CD14-positive monocyte (primary cell): ENCODE measurements around the gene INPP5K. TPM values are rescaled to one million over a fixed set of nuclear protein-coding genes. Genes with fewer than 3 reads are reported as not detected.

Experiments used
- DNase-seq, 3 donors: peaks; one replicate each; pipeline ENCODE4 v3.0.0-alpha.2; 2011 to 2022
- H2AFZ ChIP-seq: 2 replicates; pipeline ENCODE4 v1.6.0; 2012; ENCODE audit warnings: mild to moderate bottlenecking, low read depth, low read length, inconsistent platforms; ENCODE audit not compliant: insufficient read depth, poor library complexity, severe bottlenecking
- H3K27ac ChIP-seq, 2 donors: 1 replicate in 1 of 2; 2 replicates in 1 of 2; pipeline ENCODE4 v1.5.1; 2012 to 2013; ENCODE audit warnings: low read length in 2 of 2, control low read depth in 1 of 2, inconsistent platforms in 1 of 2, low read depth in 1 of 2, mild to moderate bottlenecking in 1 of 2
- H3K27me3 ChIP-seq, 2 donors: one replicate each; pipeline versions ENCODE4 v1.6.0 to v1.6.1; 2011 to 2013; ENCODE audit warnings: low read length in 2 of 2; ENCODE audit not compliant: control insufficient read depth in 2 of 2, insufficient read depth in 2 of 2
- H3K36me3 ChIP-seq, 2 donors: replicated peaks in 1 of 2; 1 replicate in 1 of 2; 2 replicates in 1 of 2; pipeline versions ENCODE4 v1.5.1 to v1.6.1; 2012 to 2013; ENCODE audit warnings: low read length in 2 of 2, control low read depth in 1 of 2, inconsistent platforms in 1 of 2, mild to moderate bottlenecking in 1 of 2; ENCODE audit not compliant: insufficient read depth in 2 of 2, control insufficient read depth in 1 of 2
- H3K4me1 ChIP-seq, 2 donors: 1 replicate in 1 of 2; 2 replicates in 1 of 2; pipeline versions ENCODE4 v1.5.1 to v1.6.1; 2012 to 2013; ENCODE audit warnings: low read length in 2 of 2, control low read depth in 1 of 2, inconsistent platforms in 1 of 2, mild to moderate bottlenecking in 1 of 2, moderate library complexity in 1 of 2; ENCODE audit not compliant: insufficient read depth in 2 of 2, control insufficient read depth in 1 of 2
- H3K4me2 ChIP-seq: replicated peaks from 2 replicates; pipeline ENCODE3; 2012; ENCODE audit warnings: low read length, moderate library complexity, mild to moderate bottlenecking; ENCODE audit not compliant: poor library complexity, severe bottlenecking; ENCODE audit errors: extremely low read depth
- H3K4me3 ChIP-seq, 3 experiments: fragments of 200-600 bp in 1 of 3; sonication (generic) in 1 of 3; replicated peaks in 1 of 3; 1 replicate in 2 of 3; 2 replicates in 1 of 3; pipeline ENCODE4 v1.5.1; 2011 to 2013; ENCODE audit warnings: low read length in 3 of 3, mild to moderate bottlenecking in 3 of 3, control low read depth in 2 of 3, low read depth in 2 of 3, inconsistent platforms in 1 of 3, moderate library complexity in 1 of 3
- H3K79me2 ChIP-seq: 2 replicates; pipeline ENCODE4 v1.6.0; 2012; ENCODE audit warnings: mild to moderate bottlenecking, control low read depth, inconsistent platforms, low read length, moderate library complexity; ENCODE audit not compliant: insufficient read depth
- H3K9ac ChIP-seq: 2 replicates; pipeline ENCODE4 v1.6.0; 2017; ENCODE audit warnings: low read length, mild to moderate bottlenecking; ENCODE audit not compliant: insufficient read depth, poor library complexity, severe bottlenecking
- H3K9me3 ChIP-seq, 2 donors: replicated peaks in 1 of 2; 1 replicate in 1 of 2; 2 replicates in 1 of 2; pipeline versions ENCODE4 v1.5.1 to v1.6.1; 2012 to 2013; ENCODE audit warnings: low read length in 2 of 2, control low read depth in 1 of 2; ENCODE audit not compliant: control insufficient read depth in 1 of 2, insufficient read depth in 1 of 2
- H4K20me1 ChIP-seq: 2 replicates; pipeline ENCODE4 v1.6.0; 2012; ENCODE audit warnings: mild to moderate bottlenecking, low read length, control low read depth, moderate library complexity; ENCODE audit not compliant: insufficient read depth
- H3K27ac Mint-ChIP-seq, 7 donors: one replicate each; pipeline ENCODE4 v1.8.0; 2020; ENCODE audit warnings: mild to moderate bottlenecking in 7 of 7, mixed read lengths in 7 of 7, moderate library complexity in 6 of 7, inconsistent platforms in 2 of 7
- H3K27me3 Mint-ChIP-seq, 3 donors: one replicate each; pipeline ENCODE4 v1.8.0; 2021 to 2022; ENCODE audit warnings: low read depth in 3 of 3, mild to moderate bottlenecking in 3 of 3, mixed read lengths in 3 of 3, moderate library complexity in 3 of 3, inconsistent platforms in 1 of 3
- H3K36me3 Mint-ChIP-seq, 2 donors: one replicate each; pipeline ENCODE4 v1.8.0; 2020; ENCODE audit warnings: mixed read lengths in 2 of 2, inconsistent platforms in 1 of 2, mild to moderate bottlenecking in 1 of 2
- H3K4me1 Mint-ChIP-seq: one replicate; pipeline ENCODE4 v1.8.0; 2020; ENCODE audit warnings: mild to moderate bottlenecking, mixed read lengths
- H3K4me3 Mint-ChIP-seq, 2 donors: one replicate each; pipeline ENCODE4 v1.8.0; 2020; ENCODE audit warnings: mild to moderate bottlenecking in 2 of 2, mixed read lengths in 2 of 2, moderate library complexity in 1 of 2
- H3K9me3 Mint-ChIP-seq, 7 donors: one replicate each; pipeline ENCODE4 v1.8.0; 2020 to 2022; ENCODE audit warnings: mixed read lengths in 7 of 7, mild to moderate bottlenecking in 6 of 7, moderate library complexity in 6 of 7, inconsistent platforms in 2 of 7
- WGBS: methylation state at CpG from one replicate; pipeline ENCODE4 v1.1.5; 2013; ENCODE audit warnings: missing lambda C conversion rate; ENCODE audit not compliant: insufficient coverage; 5-methylcytosine and 5-hydroxymethylcytosine counted together
- intact Hi-C, 2 donors: fragments of 100-400 bp; cut with micrococcal nuclease; formaldehyde crosslinking; loops; one replicate each; pipeline versions ENCODE4 v1.15.0 to v1.15.1; 2023
- polyA plus RNA-seq, 3 donors: library from polyadenylated mRNA; depleted of rRNA in 1 of 3; unstranded in 2 of 3; stranded (reverse) in 1 of 3; fragments of 300-500 nt in 2 of 3; fragments of >200 nt in 1 of 3; fragmentation: Illumina TruSeq in 2 of 3; gene quantifications; 1 replicate in 2 of 3; 2 replicates in 1 of 3; pipeline ENCODE4 v1.2.3, GENCODE V29; 2012 to 2021
- TF ChIP-seq, protein P1 (sequence below): fragments of 200-600 bp; IDR thresholded peaks from one replicate; pipeline ENCODE4 v1.8.0; 2022; ENCODE audit warnings: antibody characterized with exemption, mild to moderate bottlenecking

INPP5K gene
- polyA plus RNA-seq, 3 donors = 50.3 to 58.7 (median 53.0) TPM

GRCh38 chr17:1488826-1489270 is 27.6 kb downstream of the INPP5K start:
- WGBS = 93% methylated on average over 5 of the region's 7 CpGs
- TF ChIP-seq, protein P1, sequence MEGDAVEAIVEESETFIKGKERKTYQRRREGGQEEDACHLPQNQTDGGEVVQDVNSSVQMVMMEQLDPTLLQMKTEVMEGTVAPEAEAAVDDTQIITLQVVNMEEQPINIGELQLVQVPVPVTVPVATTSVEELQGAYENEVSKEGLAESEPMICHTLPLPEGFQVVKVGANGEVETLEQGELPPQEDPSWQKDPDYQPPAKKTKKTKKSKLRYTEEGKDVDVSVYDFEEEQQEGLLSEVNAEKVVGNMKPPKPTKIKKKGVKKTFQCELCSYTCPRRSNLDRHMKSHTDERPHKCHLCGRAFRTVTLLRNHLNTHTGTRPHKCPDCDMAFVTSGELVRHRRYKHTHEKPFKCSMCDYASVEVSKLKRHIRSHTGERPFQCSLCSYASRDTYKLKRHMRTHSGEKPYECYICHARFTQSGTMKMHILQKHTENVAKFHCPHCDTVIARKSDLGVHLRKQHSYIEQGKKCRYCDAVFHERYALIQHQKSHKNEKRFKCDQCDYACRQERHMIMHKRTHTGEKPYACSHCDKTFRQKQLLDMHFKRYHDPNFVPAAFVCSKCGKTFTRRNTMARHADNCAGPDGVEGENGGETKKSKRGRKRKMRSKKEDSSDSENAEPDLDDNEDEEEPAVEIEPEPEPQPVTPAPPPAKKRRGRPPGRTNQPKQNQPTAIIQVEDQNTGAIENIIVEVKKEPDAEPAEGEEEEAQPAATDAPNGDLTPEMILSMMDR = no peak
- Mint-ChIP-seq H3K36me3 (peaks cover 15 to 16% of the 10 kb centered on the region in 2 donors), H3K4me3 (peak overlapping the region; percentile 70), H3K27ac (peak overlapping the region in 2 of 7 donors; percentile 13 to 54), H3K27me3 (peaks cover 53 to 86% (median 64%) of the 10 kb centered on the region in 3 donors), H3K4me1 (peaks cover 55% of the 10 kb centered on the region), H3K9me3 (peaks cover 2 to 14% (median 10%) of the 10 kb centered on the region in 7 donors)
- Histone ChIP-seq H3K4me1 (peaks cover 62 to 76% of the 10 kb centered on the region in 2 donors), H3K36me3 (no peaks in the 10 kb centered on the region), H2AFZ (no peak overlapping the region), H3K4me2 (peak overlapping the region; percentile 89), H3K9ac (no peak overlapping the region), H3K79me2 (no peaks in the 10 kb centered on the region), H3K4me3 (peak overlapping the region in 2 of 3 experiments; percentile 30 to 78), H3K27me3 (peaks cover 10 to 65% of the 10 kb centered on the region in 2 donors), H3K27ac (no peak overlapping the region), H3K9me3 (no peaks in the 10 kb centered on the region), H4K20me1 (peaks cover 29% of the 10 kb centered on the region)
- intact Hi-C loops = no loop called here
- DNase-seq = no peak

GRCh38 chr17:1487939-1488825 is 28.2 kb downstream of the INPP5K start:
- H3K36me3 ChIP-seq = no peaks in the 10 kb centered on the region
- H3K4me3 Mint-ChIP-seq = peak overlapping the region; percentile 82 to 87
- intact Hi-C loops = no loop called here
- no peaks in the 10 kb centered on the region for H3K79me2 ChIP-seq
- peak overlapping the region; percentile 46 for H3K9ac ChIP-seq
- peaks cover 10 to 61% of the 10 kb centered on the region in 2 donors for H3K27me3 ChIP-seq
- TF ChIP-seq, protein P1 = no peak
- peaks cover 15 to 17% of the 10 kb centered on the region in 2 donors for H3K36me3 Mint-ChIP-seq
- peaks cover 24% of the 10 kb centered on the region for H4K20me1 ChIP-seq
- peak overlapping the region; percentile 89 for H3K4me2 ChIP-seq
- 3% methylated on average over 68 of the region's 72 CpGs for WGBS
- peaks cover 49% of the 10 kb centered on the region for H3K4me1 Mint-ChIP-seq
- H3K4me3 ChIP-seq = peak overlapping the region; percentile 39 to 78 (median 51)
- H3K9me3 Mint-ChIP-seq = peaks cover 2 to 14% (median 10%) of the 10 kb centered on the region in 7 donors
- peaks cover 55 to 70% of the 10 kb centered on the region in 2 donors for H3K4me1 ChIP-seq
- peak overlapping the region in 1 of 2 donors; percentile 48 for H3K27ac ChIP-seq
- peak overlapping the region; percentile 8 to 78 (median 55) for H3K27ac Mint-ChIP-seq
- peak; percentile 53 to 65 (median 62) for DNase-seq
- peaks cover 50 to 86% (median 62%) of the 10 kb centered on the region in 3 donors for H3K27me3 Mint-ChIP-seq
- peak overlapping the region; percentile 77 for H2AFZ ChIP-seq
- H3K9me3 ChIP-seq = no peaks in the 10 kb centered on the region
